ENCODE measurements around the gene SHD.

Gene SHD

GRCh38 chr19:4298810-4299550 lies 19.9 kb downstream of the SHD start:
- Histone ChIP-seq H3K27ac (ENCODE audit: low read depth, low read length, poor library complexity, severe bottlenecking) (no peak overlapping the region), H2AFZ (ENCODE audit: low read length) (no peak overlapping the region), H3K4me1 (ENCODE audit: insufficient read depth, low read length, severe bottlenecking) (peaks cover 21% of the 10 kb centered on the region), H3K9me2 (ENCODE audit: low read depth, low read length) (no peaks in the 10 kb centered on the region), H3K9ac (ENCODE audit: low read length) (no peak overlapping the region), H4K20me1 (ENCODE audit: insufficient read depth, low read length) (no peaks in the 10 kb centered on the region), H3K4me3 (ENCODE audit: low read depth, low read length, poor library complexity, severe bottlenecking) (no peak overlapping the region), H3K27me3 (ENCODE audit: insufficient read depth, low read length) (peaks cover 4% of the 10 kb centered on the region; the same call in 1 of the 2 replicates), H3K36me3 (ENCODE audit: insufficient read depth, low read length) (no peaks in the 10 kb centered on the region), H3F3A (ENCODE audit: insufficient read depth, low read length) (no peaks in the 10 kb centered on the region), H3K9me3 (ENCODE audit: low read length) (no peaks in the 10 kb centered on the region), H3K4me2 (ENCODE audit: low read length) (no peak overlapping the region), H3K79me2 (ENCODE audit: insufficient read depth, low read length) (no peaks in the 10 kb centered on the region)
- TF ChIP-seq CTCF (IDR thresholded peaks at IDR 0.05; ENCODE audit: low read length) (no peak), EZH2 (IDR thresholded peaks at IDR 0.05; ENCODE audit: borderline replicate concordance, low read length) (no peak)

DNA sequence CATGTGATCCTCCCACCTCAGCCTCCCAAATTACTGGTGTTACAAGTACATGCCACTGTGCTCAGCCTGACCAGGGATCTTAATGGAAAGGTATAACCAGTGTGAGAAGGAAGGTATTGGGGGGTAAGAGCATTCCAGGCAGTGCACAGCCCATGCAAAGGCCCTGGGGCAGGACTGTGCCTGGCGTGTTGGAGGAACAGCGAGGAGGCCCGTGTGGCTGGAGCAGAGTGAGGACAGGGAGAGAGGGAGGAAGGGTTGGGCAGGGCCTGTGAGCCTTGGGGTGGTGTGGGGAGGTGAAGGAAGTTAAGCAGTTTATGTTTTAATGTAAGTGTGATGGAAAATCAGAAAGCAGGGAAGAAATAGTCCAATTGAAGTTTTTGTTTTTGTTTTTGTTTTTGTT lies 21.5 kb downstream of the SHD start:
- no peak overlapping the region for H3K27ac ChIP-seq (ENCODE audit: low read depth, low read length, poor library complexity, severe bottlenecking)
- H2AFZ ChIP-seq (ENCODE audit: low read length), result no peak overlapping the region
- no peaks in the 10 kb centered on the region for H3K9me3 ChIP-seq (ENCODE audit: low read length)
- H3K4me1 ChIP-seq (ENCODE audit: insufficient read depth, low read length, severe bottlenecking), result peaks cover 24% of the 10 kb centered on the region
- H3K27me3 ChIP-seq (ENCODE audit: insufficient read depth, low read length), result peaks cover 4% of the 10 kb centered on the region; the same call in 1 of the 2 replicates
- no peaks in the 10 kb centered on the region for H3K36me3 ChIP-seq (ENCODE audit: insufficient read depth, low read length)
- no peak overlapping the region for H3K4me3 ChIP-seq (ENCODE audit: low read depth, low read length, poor library complexity, severe bottlenecking)
- H3K9me2 ChIP-seq (ENCODE audit: low read depth, low read length), result no peaks in the 10 kb centered on the region
- H3K4me2 ChIP-seq (ENCODE audit: low read length), result no peak overlapping the region
- no peaks in the 10 kb centered on the region for H3F3A ChIP-seq (ENCODE audit: insufficient read depth, low read length)
- H4K20me1 ChIP-seq (ENCODE audit: insufficient read depth, low read length), result no peaks in the 10 kb centered on the region
- H3K79me2 ChIP-seq (ENCODE audit: insufficient read depth, low read length), result no peaks in the 10 kb centered on the region
- H3K9ac ChIP-seq (ENCODE audit: low read length), result no peak overlapping the region
- no peak for TF ChIP-seq EZH2 (IDR thresholded peaks at IDR 0.05; ENCODE audit: borderline replicate concordance, low read length)
- no peak for TF ChIP-seq CTCF (IDR thresholded peaks at IDR 0.05; ENCODE audit: low read length)

- Histone ChIP-seq H3K9me2 (ENCODE audit: low read depth, low read length) (no peaks in the 10 kb centered on the region), H3K9ac (ENCODE audit: low read length) (no peak overlapping the region), H4K20me1 (ENCODE audit: insufficient read depth, low read length) (no peaks in the 10 kb centered on the region), H3K27me3 (ENCODE audit: insufficient read depth, low read length) (no peaks in the 10 kb centered on the region), H3K27ac (ENCODE audit: low read depth, low read length, poor library complexity, severe bottlenecking) (no peak overlapping the region), H3K9me3 (ENCODE audit: low read length) (no peaks in the 10 kb centered on the region), H3K4me1 (ENCODE audit: insufficient read depth, low read length, severe bottlenecking) (peaks cover 18% of the 10 kb centered on the region), H3K36me3 (ENCODE audit: insufficient read depth, low read length) (no peaks in the 10 kb centered on the region), H3K4me3 (ENCODE audit: low read depth, low read length, poor library complexity, severe bottlenecking) (no peak overlapping the region), H3K79me2 (ENCODE audit: insufficient read depth, low read length) (no peaks in the 10 kb centered on the region), H3K4me2 (ENCODE audit: low read length) (no peak overlapping the region), H2AFZ (ENCODE audit: low read length) (no peak overlapping the region), H3F3A (ENCODE audit: insufficient read depth, low read length) (no peaks in the 10 kb centered on the region)
- TF ChIP-seq EZH2 (IDR thresholded peaks at IDR 0.05; ENCODE audit: borderline replicate concordance, low read length) (no peak), CTCF (IDR thresholded peaks at IDR 0.05; ENCODE audit: low read length) (no peak)
Measured at GRCh38 chr19:4301590-4302242, 22.6 kb downstream of the SHD start.
